Stimulated activated naive CD8-positive, alpha-beta T cell treated with anti-CD3 and anti-CD28 coated beads, Interleukin-15, Interleukin-2, amounts not matched to agents 100 ng/mL and 50 ng/mL, for 24 hours (primary cell): Measurements from ENCODE around the gene ASB16.

Source experiments
- H3K27ac Mint-ChIP-seq: one replicate; pipeline ENCODE4 v1.8.0; 2021; ENCODE audit warnings: mild to moderate bottlenecking, mixed read lengths
- H3K27me3 Mint-ChIP-seq: one replicate; pipeline ENCODE4 v1.8.0; 2021; ENCODE audit warnings: mixed read lengths
- H3K36me3 Mint-ChIP-seq: one replicate; pipeline ENCODE4 v1.8.0; 2021; ENCODE audit warnings: low read depth, mixed read lengths
- H3K4me1 Mint-ChIP-seq: one replicate; pipeline ENCODE4 v1.8.0; 2021; ENCODE audit warnings: low read depth, mixed read lengths
- H3K4me3 Mint-ChIP-seq: one replicate; pipeline ENCODE4 v1.8.0; 2021; ENCODE audit warnings: mild to moderate bottlenecking, mixed read lengths
- H3K9me3 Mint-ChIP-seq: one replicate; pipeline ENCODE4 v1.8.0; 2021; ENCODE audit warnings: mixed read lengths

Gene ASB16

DNA sequence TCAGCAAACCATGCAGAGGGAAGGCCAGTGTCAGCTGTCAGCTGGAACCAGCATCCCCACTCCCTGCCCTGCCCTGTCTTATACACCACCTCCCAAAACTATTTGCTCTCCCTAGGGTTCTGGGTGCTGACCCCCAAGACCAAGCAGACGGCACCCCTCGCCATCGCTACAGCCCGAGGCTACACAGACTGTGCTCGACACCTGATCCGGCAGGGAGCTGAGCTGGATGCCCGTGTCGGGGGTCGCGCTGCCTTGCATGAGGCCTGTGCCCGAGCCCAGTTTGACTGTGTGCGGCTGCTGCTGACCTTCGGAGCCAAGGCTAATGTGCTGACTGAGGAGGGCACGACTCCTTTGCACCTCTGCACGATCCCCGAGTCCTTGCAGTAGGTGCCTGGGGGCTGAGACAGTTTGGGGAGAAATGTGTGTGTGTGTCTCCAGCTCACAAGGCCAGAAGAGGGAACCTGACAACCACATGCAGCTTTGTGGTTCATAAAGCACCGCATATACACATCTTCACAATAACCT, 1.5 kb downstream of the ASB16 start:
- H3K9me3 Mint-ChIP-seq: no peaks in the 10 kb centered on the region
- H3K36me3 Mint-ChIP-seq: peaks cover 9% of the 10 kb centered on the region
- peaks cover 8% of the 10 kb centered on the region for H3K4me1 Mint-ChIP-seq
- H3K27ac Mint-ChIP-seq: no peak overlapping the region
- no peaks in the 10 kb centered on the region for H3K27me3 Mint-ChIP-seq
- H3K4me3 Mint-ChIP-seq: no peak overlapping the region

DNA sequence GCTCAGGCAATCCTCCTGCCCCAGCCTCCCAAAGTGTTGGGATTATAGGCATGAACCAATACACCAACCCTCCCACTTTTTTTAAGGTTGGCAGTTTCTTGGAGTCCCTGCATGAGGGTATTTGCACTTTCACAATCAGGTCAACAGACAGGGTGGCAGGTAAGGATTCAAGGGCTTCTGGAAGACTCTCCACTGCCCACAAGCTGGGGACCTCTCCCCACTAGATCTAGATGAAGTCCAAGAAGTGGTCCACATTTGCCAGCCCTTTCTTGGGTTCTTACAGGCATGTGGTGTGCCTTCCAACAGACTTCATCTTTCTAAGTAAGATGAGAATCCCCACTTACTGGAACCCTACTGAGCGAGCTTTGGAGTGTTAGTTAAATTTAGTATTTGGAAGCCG, 3.9 kb downstream of the ASB16 start:
- H3K27ac Mint-ChIP-seq: no peak overlapping the region

DNA sequence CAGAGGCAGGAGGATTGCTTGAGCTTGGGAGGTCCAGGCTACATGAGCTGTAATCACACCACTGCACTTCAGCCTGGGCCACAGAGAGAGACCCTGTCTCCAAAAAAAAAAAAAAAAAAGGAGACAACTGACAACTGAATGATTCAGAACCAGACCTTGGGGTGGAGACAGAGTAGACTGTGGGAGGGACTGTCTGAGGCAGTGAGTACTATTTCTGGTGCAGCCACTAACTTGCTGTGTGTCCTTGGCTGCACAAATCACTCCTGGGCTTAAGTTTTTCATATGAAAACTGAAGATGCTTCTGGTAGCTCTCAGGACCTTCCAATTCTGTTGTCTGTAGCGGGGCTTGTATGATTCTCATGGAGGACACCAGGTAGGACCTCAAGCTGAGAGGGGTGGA, 5.8 kb downstream of the ASB16 start:
- Mint-ChIP-seq H3K27me3 (no peaks in the 10 kb centered on the region), H3K36me3 (peaks cover 19% of the 10 kb centered on the region), H3K4me3 (no peak overlapping the region), H3K27ac (no peak overlapping the region), H3K9me3 (no peaks in the 10 kb centered on the region), H3K4me1 (no peaks in the 10 kb centered on the region)

More for the DNA sequence above, 3.9 kb downstream of the ASB16 start:
- Mint-ChIP-seq H3K4me1 (no peaks in the 10 kb centered on the region), H3K9me3 (no peaks in the 10 kb centered on the region), H3K27me3 (no peaks in the 10 kb centered on the region), H3K4me3 (no peak overlapping the region), H3K36me3 (peaks cover 19% of the 10 kb centered on the region)

DNA sequence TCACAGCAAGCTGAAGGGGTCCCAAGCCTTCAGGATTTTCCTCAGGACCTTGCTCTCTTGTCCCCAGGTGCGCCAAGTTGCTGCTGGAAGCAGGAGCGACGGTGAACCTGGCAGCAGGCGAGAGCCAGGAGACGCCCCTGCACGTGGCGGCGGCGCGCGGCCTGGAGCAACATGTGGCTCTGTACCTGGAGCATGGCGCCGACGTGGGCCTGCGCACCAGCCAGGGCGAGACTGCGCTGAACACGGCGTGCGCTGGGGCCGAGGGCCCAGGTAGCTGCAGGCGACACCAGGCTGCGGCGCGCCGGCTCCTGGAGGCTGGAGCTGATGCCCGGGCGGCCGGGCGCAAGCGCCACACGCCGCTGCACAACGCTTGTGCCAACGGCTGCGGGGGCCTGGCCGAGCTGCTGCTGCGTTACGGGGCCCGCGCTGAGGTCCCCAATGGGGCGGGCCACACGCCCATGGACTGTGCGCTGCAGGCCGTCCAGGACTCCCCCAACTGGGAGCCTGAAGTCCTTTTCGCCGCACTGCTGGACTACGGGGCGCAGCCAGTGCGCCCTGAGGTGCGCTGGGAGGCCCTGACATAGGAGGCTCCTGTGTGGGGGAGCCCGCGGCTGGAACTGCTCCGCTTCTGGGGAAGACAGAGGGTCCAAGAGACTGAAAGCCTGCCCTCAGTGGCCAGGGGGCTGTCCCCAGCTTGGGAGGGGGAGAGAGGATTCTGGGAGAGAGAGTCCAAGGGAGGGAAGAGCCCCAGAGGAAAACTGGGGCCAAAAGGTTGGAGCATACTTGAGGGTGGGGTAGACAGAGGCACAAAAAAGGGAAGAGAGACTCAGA, 6.4 kb downstream of the ASB16 start:
- Mint-ChIP-seq H3K36me3 (peaks cover 24% of the 10 kb centered on the region), H3K27me3 (no peaks in the 10 kb centered on the region), H3K4me3 (no peak overlapping the region), H3K4me1 (peaks cover 3% of the 10 kb centered on the region), H3K27ac (no peak overlapping the region), H3K9me3 (no peaks in the 10 kb centered on the region)

DNA sequence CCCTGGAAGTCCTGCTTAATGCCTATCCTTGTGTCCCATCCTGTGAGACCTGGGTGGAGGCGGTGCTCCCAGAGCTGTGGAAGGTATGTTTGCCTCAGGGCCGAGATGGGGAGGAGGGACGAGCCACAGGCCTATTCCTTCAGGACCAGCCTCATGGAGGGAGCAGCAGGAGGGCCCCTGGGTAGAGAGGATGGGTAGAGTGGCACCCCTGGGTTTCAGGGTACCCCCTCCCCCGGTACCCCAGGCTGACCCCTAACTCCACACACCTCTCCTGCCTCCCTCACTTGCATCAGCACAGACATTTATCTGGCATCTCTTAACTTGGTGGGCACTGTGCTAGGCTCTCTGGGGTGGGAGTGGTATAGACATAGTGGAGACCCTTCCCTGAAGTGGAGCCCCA, 7.1 kb downstream of the ASB16 start:
- H3K27me3 Mint-ChIP-seq: no peaks in the 10 kb centered on the region
- no peak overlapping the region for H3K4me3 Mint-ChIP-seq
- no peak overlapping the region for H3K27ac Mint-ChIP-seq
- H3K9me3 Mint-ChIP-seq: no peaks in the 10 kb centered on the region
- H3K4me1 Mint-ChIP-seq: peaks cover 3% of the 10 kb centered on the region
- H3K36me3 Mint-ChIP-seq: peaks cover 32% of the 10 kb centered on the region

DNA sequence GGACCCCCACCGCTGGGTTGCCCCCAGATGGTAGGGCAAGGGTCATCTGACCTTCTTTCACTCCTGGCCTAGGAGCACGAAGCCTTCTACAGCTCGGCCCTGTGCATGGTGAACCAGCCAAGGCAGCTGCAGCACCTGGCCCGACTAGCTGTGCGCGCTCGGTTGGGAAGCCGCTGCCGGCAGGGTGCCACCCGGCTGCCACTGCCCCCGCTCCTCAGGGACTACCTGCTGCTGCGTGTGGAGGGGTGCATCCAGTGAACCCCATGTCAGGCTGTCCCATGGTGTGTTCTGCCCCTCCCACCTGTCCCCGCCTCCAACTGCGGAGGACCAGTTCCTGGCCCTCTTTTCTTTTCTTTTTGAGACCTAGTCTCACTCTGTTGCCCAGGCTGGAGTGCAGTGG, 7.6 kb downstream of the ASB16 start:
- Mint-ChIP-seq H3K4me1 (peaks cover 3% of the 10 kb centered on the region), H3K27me3 (no peaks in the 10 kb centered on the region), H3K36me3 (peaks cover 33% of the 10 kb centered on the region), H3K4me3 (no peak overlapping the region), H3K9me3 (no peaks in the 10 kb centered on the region), H3K27ac (no peak overlapping the region)

DNA sequence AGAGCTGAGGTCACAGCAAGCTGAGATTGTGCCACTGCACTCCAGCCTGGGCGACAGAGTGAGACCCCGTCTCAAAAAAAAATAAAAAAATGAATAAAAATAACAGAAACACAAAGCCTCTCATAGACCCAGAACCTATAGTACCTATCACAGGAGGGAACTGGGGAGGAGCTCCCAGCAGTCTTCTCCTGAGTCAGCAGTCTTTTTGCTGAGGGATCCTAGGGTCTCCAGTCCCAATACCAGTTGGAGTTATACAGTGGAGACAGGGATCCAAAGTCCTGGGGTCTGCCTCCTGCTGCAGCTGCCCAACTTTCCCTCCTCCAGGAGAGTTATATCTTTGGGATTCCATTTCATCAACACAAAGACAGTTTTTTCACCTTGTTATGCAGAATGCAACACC, 12.5 kb downstream of the ASB16 start:
- H3K27ac Mint-ChIP-seq: peak overlapping the region; percentile 26
- H3K36me3 Mint-ChIP-seq: peaks cover 27% of the 10 kb centered on the region
- no peak overlapping the region for H3K4me3 Mint-ChIP-seq
- H3K4me1 Mint-ChIP-seq: peaks cover 34% of the 10 kb centered on the region
- H3K9me3 Mint-ChIP-seq: no peaks in the 10 kb centered on the region
- H3K27me3 Mint-ChIP-seq: no peaks in the 10 kb centered on the region

DNA sequence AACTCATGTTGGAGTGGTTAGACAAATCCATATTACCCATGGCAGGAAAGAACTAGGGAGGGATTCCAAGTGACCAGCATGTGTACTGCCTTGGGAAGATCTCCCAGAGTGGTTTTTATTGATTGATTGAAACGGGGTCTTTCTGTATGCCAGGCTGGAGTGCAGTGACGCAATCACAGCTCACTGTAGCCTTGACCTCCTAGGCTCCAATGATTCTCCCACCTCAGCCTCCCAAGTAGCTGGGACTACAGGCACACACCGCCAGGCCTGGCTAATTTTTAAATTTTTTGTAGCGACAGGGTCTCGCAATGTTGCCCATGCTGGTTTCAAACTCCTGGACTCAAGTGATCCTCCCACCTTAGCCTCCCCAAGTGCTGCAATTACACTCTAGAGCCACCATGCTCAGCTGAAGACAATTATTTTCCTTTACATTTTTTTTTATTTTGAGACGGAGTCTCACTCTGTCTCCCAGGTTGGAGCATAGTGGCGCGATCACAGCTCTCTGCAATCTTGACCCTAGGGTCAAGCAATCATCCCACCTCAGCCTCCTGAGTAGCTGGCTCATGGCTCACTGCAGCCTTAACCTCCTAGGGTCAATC, 13.8 kb downstream of the ASB16 start:
- Mint-ChIP-seq H3K36me3 (peaks cover 20% of the 10 kb centered on the region), H3K9me3 (no peaks in the 10 kb centered on the region)

DNA sequence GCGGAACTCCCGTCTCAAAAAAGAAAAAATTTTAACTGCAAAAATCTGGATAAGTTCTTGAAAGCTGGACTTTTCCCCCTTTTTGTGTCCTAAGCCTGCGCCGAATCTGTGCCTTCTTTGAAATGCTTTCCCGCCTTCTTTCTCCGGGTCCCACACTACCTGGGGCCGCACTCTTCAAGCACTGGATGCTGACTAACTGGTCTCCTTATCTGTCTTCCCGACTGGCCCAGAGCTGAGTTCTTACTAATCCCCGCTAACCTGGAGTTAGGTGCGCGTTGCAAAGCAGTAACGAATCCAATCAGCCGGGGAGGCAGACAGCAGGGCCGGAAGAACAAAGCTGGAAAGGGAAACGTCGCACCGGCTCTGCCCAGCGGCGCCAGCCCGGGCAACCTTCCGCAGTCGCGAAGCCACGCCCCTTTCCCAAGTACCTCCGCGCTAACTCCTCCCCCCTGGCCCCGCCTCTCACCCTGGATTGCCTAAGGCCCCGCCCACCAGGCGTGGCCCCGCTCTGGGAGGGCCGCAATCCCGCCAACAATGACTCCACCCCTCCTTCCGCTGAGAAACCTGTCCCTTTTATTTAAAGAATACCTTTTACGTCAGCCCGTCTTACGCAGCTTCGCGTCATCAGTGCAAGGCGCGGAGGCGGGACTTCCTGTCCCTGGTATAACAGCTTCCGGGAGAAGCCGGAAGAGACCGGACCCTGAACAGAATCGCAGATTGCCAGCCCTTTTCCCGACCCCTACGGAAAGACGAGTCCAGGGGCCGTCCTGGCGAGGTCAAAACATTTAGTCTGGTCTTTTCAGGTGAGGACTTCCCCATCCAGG, 16.0 kb downstream of the ASB16 start, which contains the start of gene TMUB2:
TSS of gene TMUB2 (plus strand) at position 666 of the 824 bp plus-strand sequence. CDS start 737 bp downstream, outside the sequence.
- Mint-ChIP-seq H3K9me3 (no peaks in the 10 kb centered on the region), H3K27ac (peak within 1 kb of the TSS; percentile 94), H3K4me3 (peak within 1 kb of the TSS; percentile 99), H3K27me3 (no peaks in the 10 kb centered on the region), H3K36me3 (peaks cover 33% of the 10 kb centered on the region), H3K4me1 (peaks cover 44% of the 10 kb centered on the region)

More for the DNA sequence above, 13.8 kb downstream of the ASB16 start:
- Mint-ChIP-seq H3K4me1 (peaks cover 44% of the 10 kb centered on the region), H3K27ac (no peak overlapping the region), H3K4me3 (no peak overlapping the region), H3K27me3 (no peaks in the 10 kb centered on the region)

DNA sequence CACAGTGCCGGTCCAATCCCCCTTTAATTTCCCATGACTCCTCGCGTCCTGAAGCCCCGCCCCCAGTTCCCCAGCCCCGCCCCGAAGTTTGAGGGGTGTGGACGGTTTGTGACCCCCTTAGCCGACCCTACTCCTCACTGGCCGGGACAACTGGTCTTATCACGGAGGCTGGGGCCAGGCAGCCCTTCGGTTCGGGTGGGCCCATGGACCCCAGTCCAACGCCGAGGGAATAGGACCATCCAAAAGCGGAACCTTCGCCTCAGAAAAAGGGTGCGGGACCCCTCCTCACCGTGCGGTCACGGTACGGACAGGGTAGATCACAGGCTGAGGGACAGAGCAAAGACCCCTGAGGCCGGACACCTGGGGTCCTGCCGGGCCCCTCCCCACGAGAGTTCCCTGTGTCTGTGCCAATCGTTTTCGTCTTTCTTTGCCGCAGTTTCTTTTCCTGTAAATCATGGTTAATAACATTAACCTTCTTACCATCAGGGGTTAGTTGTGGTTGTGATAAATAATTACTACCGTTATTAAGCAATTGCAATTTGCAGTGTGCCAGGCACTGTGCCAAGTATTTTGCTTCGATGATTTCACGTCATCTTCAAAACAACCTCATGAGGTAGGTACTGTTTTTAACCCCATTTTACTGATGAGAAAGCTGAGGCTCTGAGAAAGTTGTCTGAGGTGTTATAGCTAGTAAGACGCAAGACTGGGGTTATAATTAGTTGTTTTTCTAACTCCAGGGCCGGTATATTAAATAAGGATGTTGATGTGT, 16.8 kb downstream of the ASB16 start:
- Mint-ChIP-seq H3K4me3 (peak overlapping the region; percentile 99), H3K36me3 (peaks cover 27% of the 10 kb centered on the region), H3K4me1 (peaks cover 41% of the 10 kb centered on the region), H3K27ac (peak overlapping the region; percentile 94), H3K9me3 (no peaks in the 10 kb centered on the region), H3K27me3 (no peaks in the 10 kb centered on the region)

DNA sequence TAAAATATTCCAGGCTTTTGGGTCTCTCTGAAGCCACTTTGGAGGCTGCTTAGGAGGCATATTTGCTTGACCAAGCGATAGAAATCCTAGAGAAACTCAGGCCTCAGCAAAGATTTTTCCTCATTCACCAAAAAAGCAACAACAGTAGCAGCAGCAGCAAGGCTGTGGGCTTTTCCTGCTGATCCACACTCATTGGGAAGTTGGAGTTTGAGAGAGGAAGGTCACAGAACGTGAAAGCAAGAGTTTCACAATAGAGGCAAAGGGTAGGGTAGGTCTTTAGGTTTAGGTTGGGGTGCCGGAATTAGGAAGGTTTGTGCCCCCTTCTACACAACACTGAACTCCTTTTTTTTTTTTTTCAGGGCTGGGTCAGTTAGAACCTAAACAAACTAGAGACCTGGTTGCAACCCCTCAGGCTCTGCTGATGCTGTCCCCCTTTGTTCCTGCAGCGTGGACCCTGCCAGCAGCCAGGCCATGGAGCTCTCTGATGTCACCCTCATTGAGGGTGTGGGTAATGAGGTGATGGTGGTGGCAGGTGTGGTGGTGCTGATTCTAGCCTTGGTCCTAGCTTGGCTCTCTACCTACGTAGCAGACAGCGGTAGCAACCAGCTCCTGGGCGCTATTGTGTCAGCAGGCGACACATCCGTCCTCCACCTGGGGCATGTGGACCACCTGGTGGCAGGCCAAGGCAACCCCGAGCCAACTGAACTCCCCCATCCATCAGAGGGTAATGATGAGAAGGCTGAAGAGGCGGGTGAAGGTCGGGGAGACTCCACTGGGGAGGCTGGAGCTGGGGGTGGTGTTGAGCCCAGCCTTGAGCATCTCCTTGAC, 18.3 kb downstream of the ASB16 start:
- Mint-ChIP-seq H3K36me3 (peaks cover 25% of the 10 kb centered on the region), H3K4me1 (peaks cover 37% of the 10 kb centered on the region)

DNA sequence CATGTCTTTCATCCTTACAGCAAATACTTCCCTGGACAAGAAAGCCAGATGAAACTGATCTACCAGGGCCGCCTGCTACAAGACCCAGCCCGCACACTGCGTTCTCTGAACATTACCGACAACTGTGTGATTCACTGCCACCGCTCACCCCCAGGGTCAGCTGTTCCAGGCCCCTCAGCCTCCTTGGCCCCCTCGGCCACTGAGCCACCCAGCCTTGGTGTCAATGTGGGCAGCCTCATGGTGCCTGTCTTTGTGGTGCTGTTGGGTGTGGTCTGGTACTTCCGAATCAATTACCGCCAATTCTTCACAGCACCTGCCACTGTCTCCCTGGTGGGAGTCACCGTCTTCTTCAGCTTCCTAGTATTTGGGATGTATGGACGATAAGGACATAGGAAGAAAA, 20.0 kb downstream of the ASB16 start:
- peaks cover 23% of the 10 kb centered on the region for H3K4me1 Mint-ChIP-seq
- no peak overlapping the region for H3K4me3 Mint-ChIP-seq
- H3K9me3 Mint-ChIP-seq: no peaks in the 10 kb centered on the region
- no peak overlapping the region for H3K27ac Mint-ChIP-seq
- peaks cover 37% of the 10 kb centered on the region for H3K36me3 Mint-ChIP-seq
- H3K27me3 Mint-ChIP-seq: no peaks in the 10 kb centered on the region

More for the DNA sequence above, 18.3 kb downstream of the ASB16 start:
- Mint-ChIP-seq H3K9me3 (no peaks in the 10 kb centered on the region), H3K27me3 (no peaks in the 10 kb centered on the region), H3K27ac (peak overlapping the region; percentile 94), H3K4me3 (peak overlapping the region; percentile 99)

DNA sequence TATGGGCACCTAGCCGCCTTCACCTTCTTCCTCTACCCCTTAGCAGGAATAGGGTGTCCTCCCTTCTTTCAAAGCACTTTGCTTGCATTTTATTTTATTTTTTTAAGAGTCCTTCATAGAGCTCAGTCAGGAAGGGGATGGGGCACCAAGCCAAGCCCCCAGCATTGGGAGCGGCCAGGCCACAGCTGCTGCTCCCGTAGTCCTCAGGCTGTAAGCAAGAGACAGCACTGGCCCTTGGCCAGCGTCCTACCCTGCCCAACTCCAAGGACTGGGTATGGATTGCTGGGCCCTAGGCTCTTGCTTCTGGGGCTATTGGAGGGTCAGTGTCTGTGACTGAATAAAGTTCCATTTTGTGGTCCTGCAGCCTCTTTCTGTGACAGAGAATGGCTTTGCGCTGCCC, 20.9 kb downstream of the ASB16 start:
- Mint-ChIP-seq H3K4me1 (peaks cover 18% of the 10 kb centered on the region), H3K9me3 (no peaks in the 10 kb centered on the region), H3K4me3 (no peak overlapping the region), H3K27ac (peak overlapping the region; percentile 58), H3K36me3 (peaks cover 41% of the 10 kb centered on the region), H3K27me3 (no peaks in the 10 kb centered on the region)
